Measurements from ENCODE around the gene ANAPC2.

The ANAPC2 gene

GRCh38 chr9:137234055-137234697 is 45.8 kb upstream of the ANAPC2 start:
- Histone ChIP-seq H3K27ac (no peak overlapping the region), H3K4me3 (ENCODE audit: low read depth, low read length) (no peak overlapping the region), H3K36me3 (replicated peaks) (no peaks in the 10 kb centered on the region), H3K27me3 (replicated peaks) (no peaks in the 10 kb centered on the region)
- TF ChIP-seq CTCF (IDR thresholded peaks at IDR 0.05; ENCODE audit: low read depth, low read length, missing control alignments), result no peak
- DNase-seq, result no peak
- in situ Hi-C loops (cut with HindIII; ENCODE audit: low pct_ligation_motif_present, low sequenced_read_pairs), result no loop called here

GRCh38 chr9:137233143-137233980 is 45.0 kb upstream of the ANAPC2 start:
- H3K4me3 ChIP-seq (ENCODE audit: low read depth, low read length), result no peak overlapping the region
- TF ChIP-seq CTCF (IDR thresholded peaks at IDR 0.05; ENCODE audit: low read depth, low read length, missing control alignments), result no peak
- in situ Hi-C loops (cut with HindIII; ENCODE audit: low pct_ligation_motif_present, low sequenced_read_pairs), result no loop called here
- no peaks in the 10 kb centered on the region for H3K27me3 ChIP-seq (replicated peaks)
- H3K27ac ChIP-seq, result no peak overlapping the region
- H3K36me3 ChIP-seq (replicated peaks), result no peaks in the 10 kb centered on the region
- no peak for DNase-seq

GRCh38 chr9:137232510-137232909 is 44.1 kb upstream of the ANAPC2 start:
- Histone ChIP-seq H3K27me3 (replicated peaks) (no peaks in the 10 kb centered on the region), H3K36me3 (replicated peaks) (no peaks in the 10 kb centered on the region), H3K27ac (no peak overlapping the region), H3K4me3 (ENCODE audit: low read depth, low read length) (no peak overlapping the region)
- no peak for DNase-seq
- TF ChIP-seq CTCF (IDR thresholded peaks at IDR 0.05; ENCODE audit: low read depth, low read length, missing control alignments), result no peak
- in situ Hi-C loops (cut with HindIII; ENCODE audit: low pct_ligation_motif_present, low sequenced_read_pairs), result no loop called here

- Histone ChIP-seq H3K36me3 (replicated peaks) (no peaks in the 10 kb centered on the region), H3K27me3 (replicated peaks) (no peaks in the 10 kb centered on the region), H3K27ac (no peak overlapping the region), H3K4me3 (ENCODE audit: low read depth, low read length) (no peak overlapping the region)
- in situ Hi-C loops (cut with HindIII; ENCODE audit: low pct_ligation_motif_present, low sequenced_read_pairs), result no loop called here
- TF ChIP-seq CTCF (IDR thresholded peaks at IDR 0.05; ENCODE audit: low read depth, low read length, missing control alignments), result no peak
- DNase-seq, result no peak
Measured at GRCh38 chr9:137232101-137232500, 43.7 kb upstream of the ANAPC2 start.

- Histone ChIP-seq H3K4me3 (ENCODE audit: low read depth, low read length) (no peak overlapping the region), H3K36me3 (replicated peaks) (no peaks in the 10 kb centered on the region), H3K27ac (no peak overlapping the region), H3K27me3 (replicated peaks) (no peaks in the 10 kb centered on the region)
- no peak for TF ChIP-seq CTCF (IDR thresholded peaks at IDR 0.05; ENCODE audit: low read depth, low read length, missing control alignments)
- no peak for DNase-seq
- in situ Hi-C loops (cut with HindIII; ENCODE audit: low pct_ligation_motif_present, low sequenced_read_pairs), result no loop called here
Measured at GRCh38 chr9:137231372-137232039, 43.1 kb upstream of the ANAPC2 start.

Measured in brain microvascular endothelial cell (primary cell).